Anterior cingulate cortex (tissue), 58 donors: ENCODE results near the gene ERAL1.
A peak's percentile ranks its signal among the peaks of the same experiment; 100 is the strongest.
"Not testable (repeated sequence)": the region's sequence is repeated elsewhere in the genome, so short reads cannot be mapped to it uniquely, and the experiment has no call there.

ENCODE experiments used
- DNase-seq, 58 donors: peaks; one replicate each; lab custom pipeline; 2025; lab: John Stamatoyannopoulos, UW

Gene ERAL1

GRCh38 chr17:28877150-28877711 lies 22.4 kb downstream of the ERAL1 start:
- DNase-seq = not testable (repeated sequence)

- no peak for DNase-seq
Observed at GRCh38 chr17:28878158-28878910, 23.5 kb downstream of the ERAL1 start.

DNA sequence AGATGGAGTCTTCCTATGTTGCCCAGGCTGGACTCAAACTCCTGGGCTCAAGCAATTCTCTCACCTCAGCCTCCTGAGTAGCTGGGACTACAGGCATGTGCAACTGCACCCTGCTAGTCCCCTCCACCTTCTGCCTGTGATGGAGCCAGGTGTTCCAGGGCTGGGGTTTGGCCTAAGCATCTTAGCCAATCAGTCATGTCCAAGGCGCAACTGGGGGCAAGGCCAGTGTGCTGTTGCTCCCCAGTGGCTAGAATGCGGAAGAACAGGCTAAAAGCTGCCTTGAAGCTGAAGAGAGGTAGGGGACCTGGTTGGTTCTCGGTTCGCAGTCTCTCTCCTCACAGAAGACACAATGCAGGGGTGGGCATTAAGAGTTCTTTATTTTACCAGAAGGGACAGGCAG lies 24.2 kb downstream of the ERAL1 start:
- DNase-seq = peak in 2 of 58 donors; percentile 5 to 6

DNA sequence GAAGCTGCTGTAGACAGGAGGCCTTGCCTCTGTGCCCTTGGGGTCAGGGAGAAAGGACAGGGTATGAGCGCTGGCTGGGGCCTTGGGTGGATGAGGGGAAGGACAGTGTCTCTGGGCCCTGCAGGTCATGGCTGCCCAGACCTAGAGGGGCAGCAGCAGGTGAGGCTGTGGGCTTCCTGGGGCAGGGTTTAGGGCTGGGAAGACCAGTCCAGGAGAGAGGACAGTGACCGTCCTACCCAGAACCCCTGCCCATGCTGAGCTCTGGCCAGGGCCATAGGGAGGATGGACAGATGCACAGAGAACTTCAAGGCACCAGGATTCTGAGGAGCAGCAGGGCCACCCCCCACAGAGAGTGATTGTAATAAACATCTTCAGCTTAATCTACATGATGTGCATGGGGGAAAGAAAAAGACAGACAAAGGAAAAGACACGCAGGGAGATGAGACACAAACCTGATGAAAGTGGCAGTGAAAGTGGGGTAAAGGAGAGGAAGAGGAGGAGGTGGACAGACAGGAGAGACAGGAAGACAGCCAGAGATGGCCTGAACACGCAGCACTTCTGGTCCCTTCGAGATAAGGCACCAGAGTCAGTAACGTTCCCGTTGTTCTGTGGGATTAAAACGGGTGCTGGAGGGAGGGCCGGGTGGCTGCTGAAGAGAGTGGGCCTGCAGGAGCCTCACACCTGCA lies 25.2 kb downstream of the ERAL1 start:
- no peak for DNase-seq

DNA sequence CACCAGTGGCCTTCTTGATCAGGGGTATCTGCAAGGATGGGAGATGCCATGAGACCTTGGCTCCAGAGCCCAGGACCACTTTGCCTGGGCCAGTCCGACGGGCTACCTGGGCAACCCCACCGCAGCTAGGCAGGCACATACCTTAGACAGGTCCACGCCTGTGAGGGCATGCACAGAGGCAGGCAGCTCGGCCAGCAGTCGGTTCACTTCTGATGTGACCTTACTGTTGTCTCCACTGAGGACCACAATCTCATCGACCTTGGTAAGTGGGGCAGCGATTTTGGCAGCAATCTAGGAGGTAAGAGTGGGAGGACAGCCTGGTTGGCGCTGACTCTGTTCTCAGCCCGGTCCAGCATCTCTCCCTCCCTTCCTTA lies 25.7 kb downstream of the ERAL1 start:
- DNase-seq = no peak

DNA sequence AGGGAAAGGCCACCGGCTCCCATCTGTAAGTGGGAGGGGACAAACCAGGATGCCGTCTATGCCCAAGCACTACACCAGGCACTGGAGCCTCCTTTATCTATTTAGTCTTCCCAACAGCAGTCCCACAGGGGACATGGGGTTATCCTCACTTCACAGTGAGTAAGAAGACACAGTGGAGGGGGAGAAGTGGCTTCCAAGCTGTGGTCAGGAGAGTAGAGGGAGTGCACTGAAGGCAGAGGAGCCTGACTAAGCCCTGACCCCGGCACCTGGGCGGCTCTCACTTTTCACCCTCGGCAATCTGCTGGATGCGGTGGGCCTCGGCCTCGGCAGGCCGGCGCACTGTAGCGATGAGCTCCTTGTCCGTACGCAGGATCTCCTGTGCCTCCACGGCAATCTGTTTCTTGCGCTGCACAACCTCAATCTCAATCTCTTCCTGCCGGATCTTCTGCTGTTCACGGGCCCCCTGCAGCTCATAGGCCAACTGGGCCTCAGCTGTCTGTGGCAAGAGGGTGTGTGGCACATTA lies 26.8 kb downstream of the ERAL1 start:
- no peak for DNase-seq

DNA sequence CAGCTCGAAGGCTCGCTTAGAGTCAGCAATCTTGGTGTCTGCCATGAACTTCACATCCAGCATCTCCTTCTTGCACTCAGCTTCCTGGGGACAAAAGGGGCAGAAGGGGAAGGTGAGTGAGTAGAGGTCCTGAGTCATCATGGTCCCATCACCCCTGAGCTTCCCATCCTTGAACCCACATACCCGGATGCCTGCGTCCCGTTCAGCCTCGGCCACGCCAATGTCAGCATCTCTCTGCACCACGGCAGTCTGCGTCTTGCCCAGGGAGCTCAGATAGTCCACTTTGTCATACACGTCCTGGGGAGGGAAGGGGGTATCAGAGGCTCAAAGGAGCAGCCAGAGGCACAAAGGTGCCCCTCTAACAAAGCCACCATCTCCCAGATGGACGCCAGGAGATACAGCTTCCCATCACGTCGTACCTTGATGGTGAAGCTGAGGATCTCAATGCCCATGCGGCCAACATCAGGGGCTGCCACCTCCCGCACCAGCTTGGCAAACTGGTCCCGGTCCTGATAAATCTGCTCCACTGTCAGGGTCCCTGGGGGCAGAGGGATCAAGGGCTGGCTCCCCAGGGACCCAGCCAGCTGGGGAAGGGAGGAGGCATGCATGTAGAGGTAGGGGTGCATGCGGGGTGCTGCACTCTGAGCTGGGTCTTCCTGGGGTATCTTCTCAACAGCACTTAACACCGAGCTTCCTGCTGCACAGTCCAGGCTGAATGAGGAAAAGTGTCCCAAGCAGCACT lies 27.5 kb downstream of the ERAL1 start:
- no peak for DNase-seq

DNA sequence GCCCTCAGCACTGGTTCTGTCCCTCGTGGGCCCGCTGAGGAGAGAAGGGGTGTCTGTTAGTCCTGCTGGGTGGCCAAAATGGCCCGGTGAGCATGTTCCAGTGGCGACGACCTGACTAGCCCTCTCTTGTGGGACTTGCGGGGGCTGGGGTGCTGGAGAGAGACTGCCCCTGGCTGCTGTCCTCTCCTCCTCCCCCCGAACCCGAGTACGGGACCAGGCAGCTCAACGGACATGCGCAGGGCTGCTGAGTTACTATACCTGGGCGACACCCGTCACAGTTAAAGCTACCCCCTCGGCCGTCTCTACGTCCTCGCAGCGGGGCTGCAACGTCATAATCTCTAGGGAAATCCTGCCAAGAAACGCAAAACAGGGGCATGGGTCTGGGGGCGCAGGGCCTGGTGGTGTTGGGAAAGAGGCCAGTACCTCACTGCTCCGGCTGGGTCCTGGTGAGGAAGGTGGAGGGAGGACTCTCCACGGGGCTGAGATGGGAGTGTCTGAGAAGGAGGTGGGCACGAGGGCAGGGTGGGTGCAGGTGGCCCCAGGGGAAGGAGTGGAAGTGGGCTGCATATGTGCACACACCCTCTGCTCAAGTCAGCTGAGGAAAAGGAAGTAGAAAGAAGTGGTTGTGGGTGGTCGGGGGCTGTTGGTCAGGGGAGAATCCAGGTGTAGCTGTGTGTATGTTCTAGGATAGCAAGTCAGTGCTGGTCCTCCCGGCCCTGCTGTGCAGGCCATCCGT lies 29.3 kb downstream of the ERAL1 start:
- no peak for DNase-seq

DNA sequence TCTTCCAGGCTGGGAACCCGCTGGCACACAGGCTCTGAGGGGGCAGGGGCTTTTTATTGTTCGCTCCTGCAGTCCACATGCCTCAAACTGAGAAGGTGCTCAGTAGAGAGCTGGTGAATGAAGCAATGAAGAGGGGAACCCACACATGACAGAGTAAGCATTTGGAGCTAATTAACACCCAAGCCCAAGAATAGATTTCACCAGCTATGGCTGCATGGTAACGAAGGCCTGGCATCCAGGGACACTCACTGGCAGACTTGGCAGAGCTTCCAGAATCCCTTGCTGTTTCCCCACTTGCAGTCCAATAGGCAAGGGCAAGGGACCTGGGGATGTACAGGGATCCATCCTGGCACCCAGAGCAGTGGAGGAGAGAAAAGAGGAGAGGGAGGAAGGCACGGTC lies 30.5 kb downstream of the ERAL1 start:
- DNase-seq = peak in 15 of 58 donors; percentile 8 to 64 (median 25)

DNA sequence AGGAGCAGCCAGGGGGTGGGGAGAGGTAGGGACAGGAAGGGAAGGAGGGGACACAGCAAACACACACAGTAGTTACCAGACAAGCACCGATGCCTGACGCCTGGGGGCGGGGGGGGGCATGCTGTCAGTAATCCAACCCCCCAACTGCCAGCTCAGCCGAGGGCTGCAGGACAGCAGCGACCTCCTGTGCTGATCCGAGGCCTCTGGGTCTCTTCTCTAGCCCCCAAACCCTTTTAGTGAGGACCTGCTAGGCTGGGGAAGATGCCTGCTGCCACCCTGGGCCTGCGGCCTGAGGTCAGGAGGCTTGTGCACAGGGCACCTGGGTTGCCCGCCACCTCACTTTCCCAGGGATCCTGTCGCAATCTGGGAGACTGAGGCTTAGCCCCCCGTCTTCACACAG lies 31.1 kb downstream of the ERAL1 start:
- DNase-seq = no peak

- DNase-seq = no peak
Observed at GRCh38 chr17:28887871-28888471, 33.2 kb downstream of the ERAL1 start.

DNA sequence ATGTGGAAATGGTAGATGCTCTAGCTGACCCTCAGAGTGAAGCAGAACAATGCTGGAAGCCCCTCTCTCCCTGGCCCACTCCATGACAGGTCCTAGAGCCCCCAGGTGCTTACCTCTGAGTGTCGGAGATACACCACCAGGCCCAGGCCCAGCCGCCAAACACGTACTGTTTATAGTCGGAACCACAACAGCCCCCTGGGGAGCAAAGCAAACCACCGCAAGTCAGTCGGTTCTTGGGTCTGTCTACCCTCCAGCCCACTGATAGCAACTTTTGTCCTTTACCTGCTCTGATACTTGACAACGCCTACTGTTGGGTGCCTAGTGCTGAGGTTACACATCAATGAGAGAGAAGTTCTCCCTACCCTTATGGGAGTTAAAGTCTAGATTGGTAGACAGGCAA lies 34.0 kb downstream of the ERAL1 start:
- DNase-seq = no peak

- no peak for DNase-seq
Observed at GRCh38 chr17:28889996-28890395, 35.2 kb downstream of the ERAL1 start.

GRCh38 chr17:28891201-28891600 lies 36.4 kb downstream of the ERAL1 start:
- DNase-seq = no peak

GRCh38 chr17:28892024-28892423 lies 37.2 kb downstream of the ERAL1 start:
- no peak for DNase-seq

DNA sequence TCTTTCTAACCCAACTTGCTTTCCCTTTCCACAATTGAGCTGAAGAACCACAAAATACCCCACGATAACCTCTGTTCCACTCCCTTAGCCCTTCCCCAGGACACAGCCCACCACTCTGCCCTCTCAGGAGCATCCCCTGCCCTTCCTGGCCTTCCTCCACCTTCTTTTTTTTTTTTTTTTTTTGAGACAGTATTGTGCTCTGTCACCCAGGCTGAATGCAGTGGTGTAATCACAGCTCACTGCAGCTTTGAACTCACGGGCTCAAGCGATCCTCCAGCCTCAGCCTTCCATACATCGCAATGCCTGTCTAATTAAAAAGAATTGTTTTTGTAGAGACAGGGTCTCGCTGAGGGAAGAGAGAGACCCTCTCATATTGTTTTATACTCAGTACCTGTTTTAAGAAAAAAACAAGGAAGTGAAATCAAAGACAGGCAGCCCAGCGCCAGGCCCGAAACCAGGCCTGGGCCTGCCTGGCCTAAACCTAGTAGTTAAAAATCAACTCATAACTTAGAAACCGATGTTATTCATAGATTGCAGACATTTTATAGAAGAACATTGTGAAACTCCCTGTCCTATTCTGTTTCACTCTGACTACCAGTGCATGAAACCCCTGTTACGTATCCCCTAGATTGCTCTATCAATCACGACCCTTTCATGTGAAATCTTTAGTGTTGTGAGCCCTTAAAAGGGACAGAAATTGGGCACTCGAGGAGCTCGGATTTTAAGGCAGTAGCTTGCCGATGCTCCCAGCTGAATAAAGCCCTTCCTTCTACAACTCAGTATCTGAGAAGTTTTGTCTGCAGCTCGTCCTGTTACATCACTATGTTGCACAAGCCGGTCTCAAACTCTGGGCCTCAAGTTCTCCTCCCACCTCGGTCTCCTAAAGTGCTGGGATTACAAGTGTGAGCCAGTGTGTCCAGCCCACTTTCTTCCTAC lies 38.7 kb downstream of the ERAL1 start:
- DNase-seq = not testable (repeated sequence)

DNA sequence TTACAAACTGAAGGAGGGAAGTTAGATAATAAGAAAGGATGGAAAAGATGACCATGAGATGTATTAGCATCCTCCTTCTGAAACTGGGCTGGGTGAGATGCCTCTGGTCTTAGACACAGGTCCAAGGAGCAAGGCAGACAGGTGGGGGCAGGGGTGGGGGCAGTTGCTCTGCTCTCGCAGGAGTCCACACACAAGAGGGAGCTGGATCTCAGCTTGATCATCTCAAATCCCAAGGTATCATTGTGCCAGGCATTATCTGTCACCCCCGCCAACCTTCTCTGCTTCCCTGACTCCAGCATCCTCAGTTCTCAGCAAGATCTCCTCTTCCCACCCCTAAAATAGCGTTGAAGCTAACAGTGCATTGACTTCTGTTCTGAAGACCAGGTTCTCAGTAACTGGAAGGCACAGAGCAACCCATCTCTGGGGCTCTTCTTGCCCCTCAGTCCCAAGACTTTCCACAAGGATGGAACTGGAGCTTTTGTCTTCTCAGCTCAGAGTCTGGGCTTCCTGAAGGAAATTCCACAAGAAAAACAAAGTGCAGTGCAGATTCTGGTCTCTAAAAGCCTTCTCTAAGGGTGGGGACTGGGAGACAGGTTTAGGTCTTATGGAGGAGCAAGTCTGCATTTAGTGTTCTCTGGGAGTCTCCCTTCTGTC lies 41.1 kb downstream of the ERAL1 start:
- no peak for DNase-seq

- DNase-seq = no peak
Observed at GRCh38 chr17:28896491-28896883, 41.7 kb downstream of the ERAL1 start.
